Right lobe of liver (tissue), 4 donors: ENCODE results near the gene RBMXL3.

ENCODE experiments used
- POLR2A ChIP-seq: fragments of 450-650 bp; IDR thresholded peaks from one replicate; pipeline ENCODE4 v1.6.1; 2017; ENCODE audit warnings: antibody characterized with exemption, mild to moderate bottlenecking
- TF ChIP-seq, protein P1 (sequence below), 4 donors: fragments of 200-600 bp in 3 of 4; fragments of 450-650 bp in 1 of 4; IDR thresholded peaks; one replicate each; pipeline versions ENCODE4 v1.5.1 to v1.8.0; 2016 to 2022; ENCODE audit warnings: antibody characterized with exemption in 4 of 4, mild to moderate bottlenecking in 2 of 4
- donor health status: DM: no; HTN: no; CAD: no.
- donor health status: DM: no; HTN: no; CAD: no.
- donor health status: DM: no; HTN: yes; CAD: no.

DNA sequence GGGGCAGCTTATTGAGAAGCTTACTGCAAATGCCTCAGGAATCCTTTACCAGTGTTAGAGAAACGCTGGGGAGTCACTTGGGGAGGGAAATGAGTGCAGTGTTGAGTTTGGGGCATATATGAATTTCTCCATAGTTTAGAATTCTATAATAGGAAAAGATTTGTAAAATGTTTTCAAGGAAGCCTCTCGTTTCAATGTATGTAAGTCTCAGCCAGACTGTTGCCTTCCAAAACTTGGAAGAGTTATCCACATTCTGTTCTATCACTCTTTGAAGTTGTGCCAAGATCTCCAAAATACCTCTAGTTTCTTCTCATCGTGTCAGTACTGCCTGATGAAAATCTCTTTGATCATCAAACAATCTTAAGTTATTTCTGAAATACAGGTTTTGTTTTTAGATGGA lies 45.3 kb downstream of the RBMXL3 start:
- no peak for TF ChIP-seq POLR2A
- TF ChIP-seq, protein P1, sequence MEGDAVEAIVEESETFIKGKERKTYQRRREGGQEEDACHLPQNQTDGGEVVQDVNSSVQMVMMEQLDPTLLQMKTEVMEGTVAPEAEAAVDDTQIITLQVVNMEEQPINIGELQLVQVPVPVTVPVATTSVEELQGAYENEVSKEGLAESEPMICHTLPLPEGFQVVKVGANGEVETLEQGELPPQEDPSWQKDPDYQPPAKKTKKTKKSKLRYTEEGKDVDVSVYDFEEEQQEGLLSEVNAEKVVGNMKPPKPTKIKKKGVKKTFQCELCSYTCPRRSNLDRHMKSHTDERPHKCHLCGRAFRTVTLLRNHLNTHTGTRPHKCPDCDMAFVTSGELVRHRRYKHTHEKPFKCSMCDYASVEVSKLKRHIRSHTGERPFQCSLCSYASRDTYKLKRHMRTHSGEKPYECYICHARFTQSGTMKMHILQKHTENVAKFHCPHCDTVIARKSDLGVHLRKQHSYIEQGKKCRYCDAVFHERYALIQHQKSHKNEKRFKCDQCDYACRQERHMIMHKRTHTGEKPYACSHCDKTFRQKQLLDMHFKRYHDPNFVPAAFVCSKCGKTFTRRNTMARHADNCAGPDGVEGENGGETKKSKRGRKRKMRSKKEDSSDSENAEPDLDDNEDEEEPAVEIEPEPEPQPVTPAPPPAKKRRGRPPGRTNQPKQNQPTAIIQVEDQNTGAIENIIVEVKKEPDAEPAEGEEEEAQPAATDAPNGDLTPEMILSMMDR (IDR thresholded peaks at IDR 0.05) = no peak
